KMS-11 (cell line): ENCODE data around the gene FHIT.

Source experiments
- H2AFZ ChIP-seq: fragments of 200-600 bp; sonication (generic); 2 replicates; pipeline ENCODE4 v1.6.1; 2016; ENCODE audit warnings: antibody characterized with exemption, mixed run types, low read depth
- H3K27ac ChIP-seq: fragments of 200-600 bp; sonication (generic); 2 replicates; pipeline ENCODE4 v1.6.1; 2016; ENCODE audit warnings: mild to moderate bottlenecking, mixed run types
- H3K27me3 ChIP-seq: fragments of 200-600 bp; sonication (generic); 2 replicates; pipeline ENCODE4 v1.6.1; 2017; ENCODE audit warnings: mild to moderate bottlenecking, low read depth, mixed run types, moderate library complexity; ENCODE audit not compliant: insufficient read depth
- H3K36me3 ChIP-seq: fragments of 200-600 bp; sonication (generic); 2 replicates; pipeline ENCODE4 v1.6.1; 2017; ENCODE audit warnings: mild to moderate bottlenecking, mixed run types; ENCODE audit not compliant: insufficient read depth
- H3K4me1 ChIP-seq: fragments of 200-600 bp; sonication (generic); 2 replicates; pipeline ENCODE4 v1.6.1; 2016; ENCODE audit warnings: mild to moderate bottlenecking, low read depth, mixed run types; ENCODE audit not compliant: poor library complexity, severe bottlenecking
- H3K4me2 ChIP-seq: fragments of 200-600 bp; sonication (generic); 2 replicates; pipeline ENCODE4 v1.7.0; 2016; ENCODE audit warnings: mild to moderate bottlenecking, mixed run types
- H3K4me3 ChIP-seq: fragments of 200-600 bp; sonication (generic); IDR thresholded peaks from 2 replicates; pipeline ENCODE4 v1.6.1; 2017; ENCODE audit warnings: low read depth, low read length, mixed read lengths; ENCODE audit not compliant: insufficient read depth
- H3K79me2 ChIP-seq: fragments of 200-600 bp; sonication (generic); 2 replicates; pipeline ENCODE4 v1.6.1; 2016; ENCODE audit warnings: low read depth, mixed run types; ENCODE audit not compliant: insufficient read depth
- H3K9ac ChIP-seq: fragments of 200-600 bp; sonication (generic); 2 replicates; pipeline ENCODE4 v1.6.1; 2016; ENCODE audit warnings: mild to moderate bottlenecking, mixed run types
- H4K20me1 ChIP-seq: fragments of 200-600 bp; sonication (generic); 2 replicates; pipeline ENCODE4 v1.6.1; 2016; ENCODE audit warnings: mild to moderate bottlenecking, mixed run types; ENCODE audit not compliant: insufficient read depth
- TF ChIP-seq, protein P1 (sequence below): fragments of 200-600 bp; sonication (generic); conservative IDR thresholded peaks from 2 replicates; pipeline ENCODE4 v1.6.1; 2017; ENCODE audit warnings: low read depth, mild to moderate bottlenecking, antibody characterized with exemption, low read length, moderate library complexity, mixed read lengths

The FHIT gene

GRCh38 chr3:60867200-60867599, 384.1 kb downstream of the FHIT start:
- Histone ChIP-seq H3K27me3 (no peaks in the 10 kb centered on the region), H3K4me3 (no peak overlapping the region)
- TF ChIP-seq, protein P1, sequence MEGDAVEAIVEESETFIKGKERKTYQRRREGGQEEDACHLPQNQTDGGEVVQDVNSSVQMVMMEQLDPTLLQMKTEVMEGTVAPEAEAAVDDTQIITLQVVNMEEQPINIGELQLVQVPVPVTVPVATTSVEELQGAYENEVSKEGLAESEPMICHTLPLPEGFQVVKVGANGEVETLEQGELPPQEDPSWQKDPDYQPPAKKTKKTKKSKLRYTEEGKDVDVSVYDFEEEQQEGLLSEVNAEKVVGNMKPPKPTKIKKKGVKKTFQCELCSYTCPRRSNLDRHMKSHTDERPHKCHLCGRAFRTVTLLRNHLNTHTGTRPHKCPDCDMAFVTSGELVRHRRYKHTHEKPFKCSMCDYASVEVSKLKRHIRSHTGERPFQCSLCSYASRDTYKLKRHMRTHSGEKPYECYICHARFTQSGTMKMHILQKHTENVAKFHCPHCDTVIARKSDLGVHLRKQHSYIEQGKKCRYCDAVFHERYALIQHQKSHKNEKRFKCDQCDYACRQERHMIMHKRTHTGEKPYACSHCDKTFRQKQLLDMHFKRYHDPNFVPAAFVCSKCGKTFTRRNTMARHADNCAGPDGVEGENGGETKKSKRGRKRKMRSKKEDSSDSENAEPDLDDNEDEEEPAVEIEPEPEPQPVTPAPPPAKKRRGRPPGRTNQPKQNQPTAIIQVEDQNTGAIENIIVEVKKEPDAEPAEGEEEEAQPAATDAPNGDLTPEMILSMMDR: no peak

DNA sequence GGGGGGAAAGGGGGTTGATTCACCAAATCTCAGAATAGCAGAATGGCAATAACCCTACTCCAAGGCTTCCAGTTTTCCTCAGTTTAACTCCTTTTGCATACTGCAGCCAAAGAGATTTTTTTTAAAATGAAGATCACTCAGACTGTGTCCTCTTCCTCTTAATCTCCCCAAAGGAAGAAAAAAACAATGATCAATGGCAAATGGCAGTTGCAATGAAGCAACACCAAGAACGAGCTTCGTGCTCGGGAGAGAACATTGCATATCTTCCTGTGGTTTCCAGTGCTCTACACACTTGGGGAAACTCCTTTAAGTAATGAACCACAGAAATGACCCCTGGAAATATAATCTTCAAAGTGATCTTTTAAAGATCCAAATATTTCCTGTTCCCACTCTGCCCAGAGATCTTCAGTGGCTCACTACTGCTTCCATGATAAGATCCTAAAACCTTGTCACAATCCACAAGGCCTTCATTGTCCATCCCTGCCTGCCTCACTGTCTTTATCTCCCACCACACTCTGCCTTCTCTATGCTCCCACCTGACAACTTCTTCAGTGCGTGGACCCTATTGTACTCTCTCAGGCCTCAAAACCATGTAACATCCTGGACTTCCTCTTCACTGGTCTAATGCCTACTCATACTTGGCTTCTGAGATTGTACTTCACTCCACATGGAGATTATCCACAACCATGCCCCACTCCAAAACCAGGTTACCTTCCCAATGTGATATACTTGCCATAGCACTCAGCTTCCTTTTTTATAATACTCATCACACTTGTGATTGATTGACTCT, 394.8 kb downstream of the FHIT start:
- Histone ChIP-seq H4K20me1 (no peaks in the 10 kb centered on the region), H3K9ac (no peak overlapping the region), H3K4me3 (no peak overlapping the region), H3K36me3 (no peaks in the 10 kb centered on the region), H3K4me1 (no peaks in the 10 kb centered on the region), H3K27ac (no peak overlapping the region), H3K79me2 (no peaks in the 10 kb centered on the region), H3K4me2 (no peak overlapping the region), H3K27me3 (no peaks in the 10 kb centered on the region), H2AFZ (no peak overlapping the region)
- TF ChIP-seq, protein P1: no peak

More at GRCh38 chr3:60867200-60867599, 384.1 kb downstream of the FHIT start:
- H2AFZ ChIP-seq: no peak overlapping the region
- H3K4me1 ChIP-seq: no peaks in the 10 kb centered on the region
- no peaks in the 10 kb centered on the region for H3K36me3 ChIP-seq
- H3K4me2 ChIP-seq: no peak overlapping the region
- no peaks in the 10 kb centered on the region for H4K20me1 ChIP-seq
- H3K27ac ChIP-seq: no peak overlapping the region
- no peak overlapping the region for H3K9ac ChIP-seq
- H3K79me2 ChIP-seq: no peaks in the 10 kb centered on the region

DNA sequence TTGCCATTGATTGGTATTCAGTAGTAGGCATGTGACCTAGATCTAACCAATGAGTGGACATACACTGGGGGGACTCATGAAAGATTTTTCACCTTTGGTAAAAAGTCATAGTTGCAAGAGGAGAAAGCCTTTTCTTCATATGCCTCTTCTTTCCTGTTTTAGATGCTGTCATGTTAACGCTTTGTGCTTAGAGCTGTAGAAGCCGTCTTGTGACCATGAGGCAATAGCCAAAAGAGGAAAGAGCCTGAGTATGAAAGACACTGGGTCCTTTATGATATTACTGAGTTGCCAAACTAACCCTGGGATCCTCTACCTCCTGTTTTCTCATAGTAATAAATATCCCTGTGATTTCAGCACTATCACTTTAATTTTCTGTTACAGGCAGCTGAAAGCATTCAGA, 396.0 kb downstream of the FHIT start:
- H3K36me3 ChIP-seq: no peaks in the 10 kb centered on the region
- H3K4me2 ChIP-seq: no peak overlapping the region
- no peaks in the 10 kb centered on the region for H3K27me3 ChIP-seq
- no peak overlapping the region for H3K9ac ChIP-seq
- no peak overlapping the region for H3K4me3 ChIP-seq
- H3K4me1 ChIP-seq: no peaks in the 10 kb centered on the region
- no peaks in the 10 kb centered on the region for H4K20me1 ChIP-seq
- no peaks in the 10 kb centered on the region for H3K79me2 ChIP-seq
- TF ChIP-seq, protein P1: no peak
- H3K27ac ChIP-seq: no peak overlapping the region
- H2AFZ ChIP-seq: no peak overlapping the region

DNA sequence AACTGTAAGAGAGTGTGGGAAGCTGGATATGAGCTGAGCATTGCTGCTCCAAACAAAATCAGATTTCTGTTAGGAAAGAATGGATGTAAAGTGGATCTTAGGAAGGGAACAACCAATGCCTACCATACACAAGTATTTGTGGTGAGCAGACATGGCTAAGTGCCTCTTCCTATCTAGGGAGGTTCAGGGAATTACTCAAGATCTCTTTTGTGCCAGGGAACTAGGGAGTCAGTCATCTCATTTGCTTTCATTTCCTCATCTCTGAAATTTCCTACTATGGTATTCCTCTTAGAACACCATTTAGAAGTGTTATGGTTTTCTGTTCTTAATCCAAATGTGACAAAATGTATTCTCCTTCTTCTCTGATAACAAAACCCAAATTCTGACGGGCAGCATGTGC, 396.5 kb downstream of the FHIT start:
- Histone ChIP-seq H3K9ac (no peak overlapping the region), H4K20me1 (no peaks in the 10 kb centered on the region), H3K4me3 (no peak overlapping the region), H3K4me1 (no peaks in the 10 kb centered on the region), H3K4me2 (no peak overlapping the region), H3K36me3 (no peaks in the 10 kb centered on the region), H3K27ac (no peak overlapping the region), H2AFZ (no peak overlapping the region), H3K27me3 (no peaks in the 10 kb centered on the region), H3K79me2 (no peaks in the 10 kb centered on the region)
- TF ChIP-seq, protein P1: no peak
